ENCODE results near the gene SLC6A12.
"Not testable (repeated sequence)": the region's sequence is repeated elsewhere in the genome, so short reads cannot be mapped to it uniquely, and the experiment has no call there.

Gene SLC6A12

GRCh38 chr12:214003-214741 is at the start of gene SLC6A12:
SLC6A12 (minus strand) TSS chr12:214157; CDS start chr12:209986, 4,171 bp downstream.
- DNase-seq, result no peak

GRCh38 chr12:263574-263973 is 49.6 kb upstream of the SLC6A12 start:
- no peak for DNase-seq

GRCh38 chr12:262817-263216 is 48.9 kb upstream of the SLC6A12 start, which contains the start of gene SLC6A13:
SLC6A13 (minus strand) TSS chr12:262836; CDS start chr12:260052, 2,784 bp downstream.
- no peak for DNase-seq

GRCh38 chr12:262113-262512 is 48.2 kb upstream of the SLC6A12 start:
- DNase-seq, result no peak

GRCh38 chr12:257521-258321 is 43.8 kb upstream of the SLC6A12 start:
- no peak for DNase-seq

GRCh38 chr12:256958-257357 is 43.0 kb upstream of the SLC6A12 start:
- no peak for DNase-seq

GRCh38 chr12:256225-256624 is 42.3 kb upstream of the SLC6A12 start:
- no peak for DNase-seq

GRCh38 chr12:254912-255311 is 41.0 kb upstream of the SLC6A12 start:
- no peak for DNase-seq

GRCh38 chr12:254039-254438 is 40.1 kb upstream of the SLC6A12 start:
- DNase-seq, result no peak

GRCh38 chr12:253116-253831 is 39.3 kb upstream of the SLC6A12 start:
- no peak for DNase-seq

GRCh38 chr12:252636-253035 is 38.7 kb upstream of the SLC6A12 start:
- no peak for DNase-seq

GRCh38 chr12:247271-247670 is 33.3 kb upstream of the SLC6A12 start:
- no peak for DNase-seq

GRCh38 chr12:243381-243780 is 29.4 kb upstream of the SLC6A12 start:
- no peak for DNase-seq

GRCh38 chr12:242496-242895 is 28.5 kb upstream of the SLC6A12 start:
- no peak for DNase-seq

GRCh38 chr12:241266-241665 is 27.3 kb upstream of the SLC6A12 start:
- no peak for DNase-seq

- no peak for DNase-seq
These were observed 26.6 kb upstream of the SLC6A12 start for GRCh38 chr12:240566-240965.

GRCh38 chr12:238736-239398 is 24.9 kb upstream of the SLC6A12 start:
- no peak for DNase-seq

- DNase-seq, result no peak
These were observed 24.2 kb upstream of the SLC6A12 start for GRCh38 chr12:238116-238515.

GRCh38 chr12:237026-237815 is 23.3 kb upstream of the SLC6A12 start:
- DNase-seq, result no peak

- DNase-seq, result no peak
These were observed 22.5 kb upstream of the SLC6A12 start for GRCh38 chr12:236445-236844.

- not testable (repeated sequence) for DNase-seq
These were observed 22.0 kb upstream of the SLC6A12 start for GRCh38 chr12:235967-236366.

- DNase-seq, result no peak
These were observed 21.0 kb upstream of the SLC6A12 start for GRCh38 chr12:234891-235415.
